OCI-LY1 (cell line): ENCODE data around the gene USP27X.
A peak's percentile ranks its signal among the peaks of the same experiment; 100 is the strongest.

Experiments used
- H2AFZ ChIP-seq: fragments of 200-600 bp; sonication (generic), shearing (Covaris generic); 2 replicates; pipeline ENCODE4 v1.6.0; 2014; ENCODE audit warnings: antibody characterized with exemption, mild to moderate bottlenecking, low read length
- H3F3A ChIP-seq: fragments of 200-600 bp; sonication (generic), shearing (Covaris generic); 2 replicates; pipeline ENCODE4 v1.6.0; 2014; ENCODE audit warnings: mild to moderate bottlenecking, antibody characterized with exemption, low read length, moderate library complexity; ENCODE audit not compliant: insufficient read depth
- H3K27ac ChIP-seq: fragments of 200-600 bp; sonication (generic); 2 replicates; pipeline ENCODE4 v1.5.1; 2014; ENCODE audit warnings: low read length, mixed run types, mild to moderate bottlenecking, low read depth; ENCODE audit not compliant: poor library complexity, severe bottlenecking
- H3K27me3 ChIP-seq: fragments of 200-600 bp; sonication (generic); 2 replicates; pipeline ENCODE4 v1.6.0; 2014; ENCODE audit warnings: antibody characterized with exemption, mild to moderate bottlenecking, low read length, moderate library complexity; ENCODE audit not compliant: insufficient read depth
- H3K36me3 ChIP-seq: fragments of 200-600 bp; sonication (generic); 2 replicates; pipeline ENCODE4 v1.6.1; 2014; ENCODE audit warnings: mild to moderate bottlenecking, antibody characterized with exemption, low read length, moderate library complexity, mixed read lengths; ENCODE audit not compliant: insufficient read depth
- H3K4me1 ChIP-seq: fragments of 200-600 bp; sonication (generic); 2 replicates; pipeline ENCODE4 v1.5.1; 2014; ENCODE audit warnings: mild to moderate bottlenecking, low read length, moderate library complexity; ENCODE audit not compliant: insufficient read depth, severe bottlenecking
- H3K4me2 ChIP-seq: fragments of 200-600 bp; sonication (generic), shearing (Covaris generic); 2 replicates; pipeline ENCODE4 v1.6.1; 2014; ENCODE audit warnings: low read length
- H3K4me3 ChIP-seq: fragments of 200-600 bp; sonication (generic); 2 replicates; pipeline ENCODE4 v1.5.1; 2014; ENCODE audit warnings: low read length, low read depth, mild to moderate bottlenecking, mixed read lengths; ENCODE audit not compliant: poor library complexity, severe bottlenecking
- H3K79me2 ChIP-seq: fragments of 200-600 bp; shearing (Covaris generic); 2 replicates; pipeline ENCODE4 v1.6.1; 2016; ENCODE audit warnings: mixed run types, low read length, mixed read lengths; ENCODE audit not compliant: insufficient read depth
- H3K9ac ChIP-seq: fragments of 200-600 bp; sonication (generic), shearing (Covaris generic); 2 replicates; pipeline ENCODE4 v1.6.1; 2014; ENCODE audit warnings: mild to moderate bottlenecking, low read length, mixed read lengths
- H3K9me2 ChIP-seq: fragments of 200-600 bp; sonication (generic), shearing (Covaris generic); 2 replicates; pipeline ENCODE4 v1.6.1; 2014; ENCODE audit warnings: low read depth, mild to moderate bottlenecking, low read length, mixed read lengths
- H3K9me3 ChIP-seq: fragments of 200-600 bp; shearing (Covaris generic); 2 replicates; pipeline ENCODE4 v1.6.1; 2014; ENCODE audit warnings: low read length, mixed read lengths
- H4K20me1 ChIP-seq: fragments of 200-600 bp; sonication (generic), shearing (Covaris generic); 2 replicates; pipeline ENCODE4 v1.6.0; 2016; ENCODE audit warnings: mild to moderate bottlenecking, low read length; ENCODE audit not compliant: insufficient read depth
- EZH2 ChIP-seq: fragments of 200-600 bp; sonication (generic), shearing (Covaris generic); IDR thresholded peaks from 2 replicates; pipeline ENCODE4 v1.8.0; 2017; ENCODE audit warnings: borderline replicate concordance, mixed run types, mild to moderate bottlenecking, antibody characterized with exemption, low read length, moderate library complexity, mixed read lengths
- TF ChIP-seq, protein P1 (sequence below): fragments of 200-600 bp; sonication (generic), shearing (Covaris generic); IDR thresholded peaks from 2 replicates; pipeline ENCODE4 v1.5.1; 2017; ENCODE audit warnings: mild to moderate bottlenecking, antibody characterized with exemption, low read length, moderate library complexity, mixed read lengths

The USP27X gene

DNA sequence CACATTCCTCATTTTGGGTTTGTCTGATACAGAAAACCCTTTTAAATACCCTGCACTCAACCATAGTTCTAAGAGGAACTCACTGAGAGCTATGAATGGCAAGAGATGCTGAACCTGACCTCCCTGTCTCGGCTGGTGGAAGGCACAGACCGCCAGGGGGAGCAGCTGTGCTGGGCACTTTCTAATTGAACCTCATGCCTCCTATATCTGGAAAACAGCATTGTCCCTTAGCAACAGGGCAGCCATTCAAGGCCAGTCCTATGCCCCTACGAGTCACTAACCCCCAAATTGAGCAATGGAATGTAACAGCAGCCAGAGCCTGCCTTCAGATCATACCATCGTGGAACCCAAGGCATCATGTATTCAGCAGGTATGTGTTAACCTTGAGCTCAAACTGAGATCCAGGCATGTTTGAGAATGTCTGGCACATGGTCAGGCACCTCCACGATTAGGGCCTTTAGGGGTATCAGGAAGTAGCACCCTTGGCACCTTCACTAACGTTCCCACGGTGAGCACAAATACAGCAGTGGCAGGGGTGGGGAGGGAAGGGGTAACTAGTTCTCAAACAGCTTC, 5.1 kb downstream of the USP27X start:
- no peaks in the 10 kb centered on the region for H3K9me2 ChIP-seq
- no peak overlapping the region for H3K4me2 ChIP-seq
- no peaks in the 10 kb centered on the region for H3K36me3 ChIP-seq
- no peaks in the 10 kb centered on the region for H3F3A ChIP-seq
- H3K9me3 ChIP-seq, result no peaks in the 10 kb centered on the region
- no peak overlapping the region for H3K4me3 ChIP-seq
- no peaks in the 10 kb centered on the region for H3K27me3 ChIP-seq
- H4K20me1 ChIP-seq, result no peaks in the 10 kb centered on the region
- TF ChIP-seq, protein P1, sequence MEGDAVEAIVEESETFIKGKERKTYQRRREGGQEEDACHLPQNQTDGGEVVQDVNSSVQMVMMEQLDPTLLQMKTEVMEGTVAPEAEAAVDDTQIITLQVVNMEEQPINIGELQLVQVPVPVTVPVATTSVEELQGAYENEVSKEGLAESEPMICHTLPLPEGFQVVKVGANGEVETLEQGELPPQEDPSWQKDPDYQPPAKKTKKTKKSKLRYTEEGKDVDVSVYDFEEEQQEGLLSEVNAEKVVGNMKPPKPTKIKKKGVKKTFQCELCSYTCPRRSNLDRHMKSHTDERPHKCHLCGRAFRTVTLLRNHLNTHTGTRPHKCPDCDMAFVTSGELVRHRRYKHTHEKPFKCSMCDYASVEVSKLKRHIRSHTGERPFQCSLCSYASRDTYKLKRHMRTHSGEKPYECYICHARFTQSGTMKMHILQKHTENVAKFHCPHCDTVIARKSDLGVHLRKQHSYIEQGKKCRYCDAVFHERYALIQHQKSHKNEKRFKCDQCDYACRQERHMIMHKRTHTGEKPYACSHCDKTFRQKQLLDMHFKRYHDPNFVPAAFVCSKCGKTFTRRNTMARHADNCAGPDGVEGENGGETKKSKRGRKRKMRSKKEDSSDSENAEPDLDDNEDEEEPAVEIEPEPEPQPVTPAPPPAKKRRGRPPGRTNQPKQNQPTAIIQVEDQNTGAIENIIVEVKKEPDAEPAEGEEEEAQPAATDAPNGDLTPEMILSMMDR, result peak; percentile 79
- no peak for TF ChIP-seq EZH2
- no peak overlapping the region for H3K27ac ChIP-seq
- H2AFZ ChIP-seq, result no peak overlapping the region
- peaks cover 13% of the 10 kb centered on the region for H3K4me1 ChIP-seq
- no peak overlapping the region for H3K9ac ChIP-seq
- no peaks in the 10 kb centered on the region for H3K79me2 ChIP-seq

DNA sequence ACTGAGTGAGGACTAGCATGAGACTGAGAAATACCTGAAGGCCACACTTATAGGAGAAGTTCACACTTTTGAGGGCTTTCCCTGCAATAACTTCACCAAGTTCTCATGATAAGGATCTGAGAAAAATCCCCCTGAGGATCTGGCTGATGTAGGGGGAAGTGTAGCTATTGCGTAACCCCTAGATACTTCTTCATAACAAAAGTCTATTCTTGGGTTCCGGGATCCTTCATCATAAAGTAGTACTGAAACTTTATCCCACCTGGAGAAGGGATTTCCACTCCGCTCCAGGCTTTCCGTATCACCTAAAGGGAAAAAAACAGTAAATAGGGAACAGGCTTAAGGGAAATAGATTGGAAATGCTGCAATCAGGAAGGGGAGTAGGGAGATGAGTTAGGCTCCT, 13.3 kb downstream of the USP27X start:
- Histone ChIP-seq H3K9ac (no peak overlapping the region), H4K20me1 (no peaks in the 10 kb centered on the region), H3K9me2 (no peaks in the 10 kb centered on the region), H3K27me3 (no peaks in the 10 kb centered on the region), H3K4me1 (no peaks in the 10 kb centered on the region), H2AFZ (no peak overlapping the region), H3K27ac (no peak overlapping the region), H3F3A (no peaks in the 10 kb centered on the region), H3K36me3 (no peaks in the 10 kb centered on the region; the same call in 1 of the 2 replicates), H3K79me2 (no peaks in the 10 kb centered on the region), H3K4me3 (no peak overlapping the region), H3K9me3 (no peaks in the 10 kb centered on the region), H3K4me2 (no peak overlapping the region)
- TF ChIP-seq, protein P1, result no peak
- TF ChIP-seq EZH2, result no peak

DNA sequence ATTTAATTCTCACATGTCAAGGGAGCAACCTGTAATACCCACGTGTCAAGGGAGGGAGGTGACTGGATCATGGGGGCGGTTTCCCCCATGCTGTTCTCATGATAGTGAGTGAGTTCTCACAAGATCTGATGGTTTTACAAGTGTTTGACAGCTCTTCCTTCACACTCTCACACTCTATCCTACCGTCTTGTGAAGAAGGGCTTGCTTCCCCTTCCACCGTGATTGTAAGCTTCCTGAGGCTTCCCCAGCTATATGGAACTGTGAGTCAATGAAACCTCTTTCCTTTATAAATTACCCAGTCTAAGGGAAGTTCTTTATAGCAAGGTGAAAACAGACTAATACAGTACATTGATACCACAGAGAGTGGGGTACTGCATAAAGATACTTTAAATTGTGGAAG, 17.7 kb downstream of the USP27X start:
- no peaks in the 10 kb centered on the region for H3K79me2 ChIP-seq
- H3K36me3 ChIP-seq, result no peaks in the 10 kb centered on the region; the same call in 1 of the 2 replicates
- H3K9ac ChIP-seq, result no peak overlapping the region
- no peak overlapping the region for H3K4me3 ChIP-seq
- no peaks in the 10 kb centered on the region for H3K4me1 ChIP-seq
- H4K20me1 ChIP-seq, result no peaks in the 10 kb centered on the region
- H3F3A ChIP-seq, result no peaks in the 10 kb centered on the region
- TF ChIP-seq, protein P1, result no peak
- no peak for TF ChIP-seq EZH2
- no peak overlapping the region for H3K4me2 ChIP-seq
- no peaks in the 10 kb centered on the region for H3K27me3 ChIP-seq
- no peaks in the 10 kb centered on the region for H3K9me3 ChIP-seq
- H3K9me2 ChIP-seq, result no peaks in the 10 kb centered on the region
- no peak overlapping the region for H3K27ac ChIP-seq
- no peak overlapping the region for H2AFZ ChIP-seq
